SK-N-SH treated with all-trans-retinoic acid at 6 μM for 48 hours (cell line): ENCODE results near the gene SLC2A2.
"Not testable (repeated sequence)": the region's sequence is repeated elsewhere in the genome, so short reads cannot be mapped to it uniquely, and the experiment has no call there.

Source experiments
- ATAC-seq: fragments of 200-7000 bp; cut with Tn5 transposase; 3 replicates; pipeline ENCODE4 v1.9.1; 2020; ENCODE audit warnings: mild to moderate bottlenecking, moderate library complexity
- ARNTL ChIP-seq: fragments of 450-650 bp; formaldehyde crosslinking; IDR thresholded peaks from 2 replicates; pipeline ENCODE4 v1.5.0; 2020; ENCODE audit warnings: low read depth, mild to moderate bottlenecking, moderate library complexity, borderline replicate concordance
- BACH2 ChIP-seq: fragments of 250-450 bp; sonication (Bioruptor Pico); IDR thresholded peaks from 2 replicates; pipeline ENCODE4 v1.9.0; 2021; ENCODE audit warnings: mild to moderate bottlenecking, borderline replicate concordance
- CSDC2 ChIP-seq: fragments of 250-450 bp; sonication (Bioruptor Pico); IDR thresholded peaks from 2 replicates; pipeline ENCODE4 v1.5.0; 2020; ENCODE audit warnings: mild to moderate bottlenecking, moderate library complexity
- CSRNP3 ChIP-seq: fragments of 250-450 bp; sonication (Bioruptor Pico); IDR thresholded peaks from 2 replicates; pipeline ENCODE4 v1.5.1; 2021; ENCODE audit warnings: mild to moderate bottlenecking, moderate library complexity
- ESRRG ChIP-seq: fragments of 250-450 bp; sonication (Bioruptor Pico); IDR thresholded peaks from 2 replicates; pipeline ENCODE4 v1.6.1; 2021; ENCODE audit warnings: mild to moderate bottlenecking
- GLIS3 ChIP-seq: fragments of 250-450 bp; sonication (Bioruptor Pico); IDR thresholded peaks from 2 replicates; pipeline ENCODE4 v1.5.0; 2020; ENCODE audit warnings: mild to moderate bottlenecking, moderate library complexity
- ISL1 ChIP-seq: fragments of 250-450 bp; sonication (Bioruptor Pico); IDR thresholded peaks from 2 replicates; pipeline ENCODE4 v2.1.2; 2022; ENCODE audit warnings: mild to moderate bottlenecking, moderate library complexity
- OSR1 ChIP-seq: fragments of 250-450 bp; sonication (Bioruptor Pico); IDR thresholded peaks from 2 replicates; pipeline ENCODE4 v1.8.0; 2022; ENCODE audit warnings: moderate library complexity, mild to moderate bottlenecking, inconsistent platforms
- PPARA ChIP-seq: fragments of 250-450 bp; sonication (Bioruptor Pico); IDR thresholded peaks from 2 replicates; pipeline ENCODE4 v1.5.0; 2020; ENCODE audit warnings: mild to moderate bottlenecking, borderline replicate concordance
- SNAI2 ChIP-seq: fragments of 250-450 bp; sonication (Bioruptor Pico); IDR thresholded peaks from 2 replicates; pipeline ENCODE4 v1.5.0; 2020; ENCODE audit warnings: mild to moderate bottlenecking, moderate library complexity
- TCF4 ChIP-seq: fragments of 250-450 bp; sonication (Bioruptor Pico); IDR thresholded peaks from 2 replicates; pipeline ENCODE4 v1.8.0; 2021; ENCODE audit warnings: mild to moderate bottlenecking, moderate library complexity, borderline replicate concordance
- TOX ChIP-seq: fragments of 250-450 bp; sonication (Bioruptor Pico); IDR thresholded peaks from 2 replicates; pipeline ENCODE4 v1.8.0; 2021; ENCODE audit warnings: mild to moderate bottlenecking, moderate library complexity, borderline replicate concordance
- TSHZ2 ChIP-seq: fragments of 250-450 bp; sonication (Bioruptor Pico); IDR thresholded peaks from 2 replicates; pipeline ENCODE4 v1.5.0; 2020; ENCODE audit warnings: mild to moderate bottlenecking, moderate library complexity
- ZC3H10 ChIP-seq: fragments of 250-450 bp; sonication (Bioruptor Pico); IDR thresholded peaks from 2 replicates; pipeline ENCODE4 v1.5.1; 2021; ENCODE audit warnings: mild to moderate bottlenecking, moderate library complexity
- ZFP3 ChIP-seq: fragments of 250-450 bp; sonication (Bioruptor Pico); IDR thresholded peaks from 2 replicates; pipeline ENCODE4 v1.5.0; 2020; ENCODE audit warnings: mild to moderate bottlenecking, moderate library complexity
- ZFP30 ChIP-seq: fragments of 450-650 bp; formaldehyde crosslinking; IDR thresholded peaks from 2 replicates; pipeline ENCODE4 v1.5.0; 2022; ENCODE audit warnings: mild to moderate bottlenecking, moderate library complexity
- ZNF565 ChIP-seq: fragments of 450-650 bp; formaldehyde crosslinking; conservative IDR thresholded peaks from 2 replicates; pipeline ENCODE4 v1.5.0; 2020; ENCODE audit warnings: low read depth, mild to moderate bottlenecking, moderate library complexity
- ZNF70 ChIP-seq: fragments of 450-650 bp; formaldehyde crosslinking; IDR thresholded peaks from 2 replicates; pipeline ENCODE4 v1.5.0; 2020; ENCODE audit warnings: mild to moderate bottlenecking, moderate library complexity
- ZNF8 ChIP-seq: fragments of 450-650 bp; formaldehyde crosslinking; IDR thresholded peaks from 2 replicates; pipeline ENCODE4 v1.5.0; 2020; ENCODE audit warnings: mild to moderate bottlenecking, moderate library complexity
- TF ChIP-seq, protein P1 (sequence below): fragments of 250-450 bp; sonication (Bioruptor Pico); IDR thresholded peaks from 2 replicates; pipeline ENCODE4 v1.5.1; 2020; ENCODE audit warnings: low read depth, mild to moderate bottlenecking, moderate library complexity
- TF ChIP-seq, protein P2 (sequence below): fragments of 250-450 bp; sonication (Bioruptor Pico); IDR thresholded peaks from 2 replicates; pipeline ENCODE4 v1.8.0; 2020; ENCODE audit warnings: mild to moderate bottlenecking, moderate library complexity, borderline replicate concordance

The SLC2A2 gene

DNA sequence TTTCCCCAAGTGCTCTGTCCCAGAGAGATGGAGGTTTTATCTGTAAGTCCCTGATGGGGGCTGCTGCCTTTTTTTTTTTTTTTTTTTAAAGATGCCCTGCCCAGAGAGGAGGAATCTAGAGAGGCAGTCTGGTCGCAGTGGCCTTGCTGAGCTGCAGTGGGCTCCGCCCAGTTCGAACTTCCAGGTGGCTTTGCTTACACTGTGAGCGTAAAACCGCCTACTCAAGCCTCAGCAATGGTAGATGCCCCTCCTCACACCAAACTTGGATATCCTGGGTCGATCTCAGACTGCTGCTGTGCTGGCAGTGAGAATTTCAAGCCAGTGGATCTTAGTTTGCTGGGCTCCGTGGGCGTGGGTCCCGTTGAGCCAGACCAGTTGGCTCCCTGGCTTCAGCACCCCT lies 51.6 kb downstream of the SLC2A2 start:
- no peak for TF ChIP-seq ESRRG (CRISPR knock-in tag)
- no peak for TF ChIP-seq GLIS3 (CRISPR knock-in tag)
- no peak for TF ChIP-seq CSRNP3 (CRISPR knock-in tag)
- no peak for TF ChIP-seq BACH2 (CRISPR knock-in tag)
- no peak for ATAC-seq

- ATAC-seq, result not testable (repeated sequence)
These were observed 53.6 kb downstream of the SLC2A2 start for GRCh38 chr3:170972917-170973316.

DNA sequence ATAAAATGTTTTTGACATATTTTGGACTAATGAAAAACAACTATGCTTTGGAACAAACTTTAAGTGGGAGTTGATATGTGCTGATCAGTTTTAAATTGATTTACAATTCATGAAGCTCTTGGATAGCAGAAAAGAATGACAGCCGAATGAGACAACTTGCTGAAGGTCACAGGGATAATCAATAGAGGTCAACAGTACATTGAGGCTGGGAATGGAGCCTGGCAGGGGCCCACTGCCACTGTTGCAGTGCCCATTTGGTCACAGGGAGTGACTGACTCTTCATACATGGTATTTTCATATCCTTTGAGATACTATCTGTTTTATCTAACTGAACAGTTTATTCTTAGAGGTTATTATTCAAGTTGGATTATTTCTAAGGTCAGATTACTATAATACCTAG lies 59.4 kb downstream of the SLC2A2 start:
- no peak for TF ChIP-seq PPARA (CRISPR knock-in tag)
- no peak for TF ChIP-seq ISL1 (CRISPR knock-in tag)
- no peak for TF ChIP-seq ZNF8 (CRISPR knock-in tag)
- TF ChIP-seq SNAI2 (CRISPR knock-in tag), result no peak
- TF ChIP-seq, protein P1, sequence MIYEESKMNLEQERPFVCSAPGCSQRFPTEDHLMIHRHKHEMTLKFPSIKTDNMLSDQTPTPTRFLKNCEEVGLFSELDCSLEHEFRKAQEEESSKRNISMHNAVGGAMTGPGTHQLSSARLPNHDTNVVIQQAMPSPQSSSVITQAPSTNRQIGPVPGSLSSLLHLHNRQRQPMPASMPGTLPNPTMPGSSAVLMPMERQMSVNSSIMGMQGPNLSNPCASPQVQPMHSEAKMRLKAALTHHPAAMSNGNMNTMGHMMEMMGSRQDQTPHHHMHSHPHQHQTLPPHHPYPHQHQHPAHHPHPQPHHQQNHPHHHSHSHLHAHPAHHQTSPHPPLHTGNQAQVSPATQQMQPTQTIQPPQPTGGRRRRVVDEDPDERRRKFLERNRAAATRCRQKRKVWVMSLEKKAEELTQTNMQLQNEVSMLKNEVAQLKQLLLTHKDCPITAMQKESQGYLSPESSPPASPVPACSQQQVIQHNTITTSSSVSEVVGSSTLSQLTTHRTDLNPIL, result no peak
- TF ChIP-seq ZFP3 (CRISPR knock-in tag), result no peak
- TF ChIP-seq ZC3H10, result no peak
- no peak for TF ChIP-seq ZFP30
- no peak for TF ChIP-seq ZNF565 (CRISPR knock-in tag)
- TF ChIP-seq ESRRG (CRISPR knock-in tag), result no peak
- TF ChIP-seq GLIS3 (CRISPR knock-in tag), result no peak
- no peak for TF ChIP-seq TOX
- no peak for TF ChIP-seq ARNTL
- TF ChIP-seq OSR1 (CRISPR knock-in tag), result no peak
- TF ChIP-seq, protein P2, sequence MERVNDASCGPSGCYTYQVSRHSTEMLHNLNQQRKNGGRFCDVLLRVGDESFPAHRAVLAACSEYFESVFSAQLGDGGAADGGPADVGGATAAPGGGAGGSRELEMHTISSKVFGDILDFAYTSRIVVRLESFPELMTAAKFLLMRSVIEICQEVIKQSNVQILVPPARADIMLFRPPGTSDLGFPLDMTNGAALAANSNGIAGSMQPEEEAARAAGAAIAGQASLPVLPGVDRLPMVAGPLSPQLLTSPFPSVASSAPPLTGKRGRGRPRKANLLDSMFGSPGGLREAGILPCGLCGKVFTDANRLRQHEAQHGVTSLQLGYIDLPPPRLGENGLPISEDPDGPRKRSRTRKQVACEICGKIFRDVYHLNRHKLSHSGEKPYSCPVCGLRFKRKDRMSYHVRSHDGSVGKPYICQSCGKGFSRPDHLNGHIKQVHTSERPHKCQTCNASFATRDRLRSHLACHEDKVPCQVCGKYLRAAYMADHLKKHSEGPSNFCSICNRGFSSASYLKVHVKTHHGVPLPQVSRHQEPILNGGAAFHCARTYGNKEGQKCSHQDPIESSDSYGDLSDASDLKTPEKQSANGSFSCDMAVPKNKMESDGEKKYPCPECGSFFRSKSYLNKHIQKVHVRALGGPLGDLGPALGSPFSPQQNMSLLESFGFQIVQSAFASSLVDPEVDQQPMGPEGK (CRISPR knock-in tag), result no peak
- no peak for TF ChIP-seq ZNF70
- ATAC-seq, result no peak

GRCh38 chr3:170966495-170966894 lies 60.0 kb downstream of the SLC2A2 start:
- TF ChIP-seq, protein P1, result no peak
- TF ChIP-seq PPARA (CRISPR knock-in tag), result no peak
- TF ChIP-seq TSHZ2 (CRISPR knock-in tag), result no peak
- TF ChIP-seq ZNF565 (CRISPR knock-in tag), result no peak
- TF ChIP-seq GLIS3 (CRISPR knock-in tag), result no peak
- no peak for TF ChIP-seq ESRRG (CRISPR knock-in tag)
- TF ChIP-seq SNAI2 (CRISPR knock-in tag), result no peak
- no peak for TF ChIP-seq ISL1 (CRISPR knock-in tag)
- no peak for TF ChIP-seq CSDC2 (CRISPR knock-in tag)
- TF ChIP-seq TCF4 (CRISPR knock-in tag), result no peak
- no peak for TF ChIP-seq CSRNP3 (CRISPR knock-in tag)
- TF ChIP-seq ZFP3 (CRISPR knock-in tag), result no peak
- no peak for TF ChIP-seq ZFP30
- TF ChIP-seq, all 23 proteins: peak for 0

More at GRCh38 chr3:170966495-170966894, 60.0 kb downstream of the SLC2A2 start:
- no peak for ATAC-seq
